HG02763 (cell line): Measurements from ENCODE around the gene FIS1.
A peak's percentile ranks its signal among the peaks of the same experiment; 100 is the strongest.
"Not testable (repeated sequence)": the region's sequence is repeated elsewhere in the genome, so short reads cannot be mapped to it uniquely, and the experiment has no call there.

Experiments
- ATAC-seq: cut with Tn5 transposase; IDR thresholded peaks from one replicate; pipeline ENCODE4 v1.9.1; 2021; ENCODE audit warnings: mild to moderate bottlenecking, moderate library complexity; ENCODE audit not compliant: unreplicated experiment

The FIS1 gene

DNA sequence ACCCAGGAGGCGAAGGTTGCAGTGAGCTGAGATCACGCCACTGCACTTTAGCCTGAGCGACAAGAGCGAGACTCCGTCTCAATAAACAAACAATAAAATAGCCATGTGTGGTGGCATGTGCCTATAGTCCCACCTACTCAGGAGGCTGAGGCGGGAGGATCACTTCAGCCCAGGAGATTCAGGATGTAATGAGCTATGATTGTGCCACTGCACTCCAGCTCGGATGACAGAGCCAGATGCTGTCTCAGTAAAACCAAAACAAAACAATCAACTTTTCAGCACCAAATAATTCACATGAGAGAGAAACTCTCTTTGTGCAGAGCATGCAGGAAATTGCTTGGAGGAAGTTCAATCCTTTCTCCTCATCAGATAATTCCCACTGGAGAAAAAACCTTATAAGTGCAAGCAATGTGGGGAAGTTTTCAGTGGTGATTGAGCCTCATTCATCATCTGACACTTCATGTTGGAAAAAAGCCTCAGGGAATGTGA lies 13.4 kb upstream of the FIS1 start:
- no peak for ATAC-seq

DNA sequence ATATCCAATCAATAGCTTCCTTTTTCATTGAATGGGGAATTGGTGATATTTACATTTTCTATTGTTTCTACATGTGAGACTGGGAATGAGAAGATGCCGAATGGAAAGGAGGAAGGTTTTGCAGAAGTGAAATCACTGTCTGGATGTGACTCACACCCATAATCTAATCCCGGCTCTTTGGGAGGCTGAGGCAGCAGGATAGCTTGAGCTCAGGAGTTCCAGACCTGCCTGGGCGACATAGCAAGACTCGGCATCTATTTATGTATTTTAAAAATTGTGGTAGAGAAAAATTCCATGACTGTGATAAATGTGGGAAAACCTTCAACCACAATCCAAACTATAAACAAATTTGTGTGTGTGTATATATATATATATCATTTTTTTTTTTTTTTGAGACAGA lies 10.9 kb upstream of the FIS1 start:
- no peak for ATAC-seq

GRCh38 chr7:101253199-101253598 lies 8.3 kb upstream of the FIS1 start:
- ATAC-seq, result not testable (repeated sequence)

GRCh38 chr7:101251871-101252659 lies 7.2 kb upstream of the FIS1 start:
- ATAC-seq, result peak; percentile 97

DNA sequence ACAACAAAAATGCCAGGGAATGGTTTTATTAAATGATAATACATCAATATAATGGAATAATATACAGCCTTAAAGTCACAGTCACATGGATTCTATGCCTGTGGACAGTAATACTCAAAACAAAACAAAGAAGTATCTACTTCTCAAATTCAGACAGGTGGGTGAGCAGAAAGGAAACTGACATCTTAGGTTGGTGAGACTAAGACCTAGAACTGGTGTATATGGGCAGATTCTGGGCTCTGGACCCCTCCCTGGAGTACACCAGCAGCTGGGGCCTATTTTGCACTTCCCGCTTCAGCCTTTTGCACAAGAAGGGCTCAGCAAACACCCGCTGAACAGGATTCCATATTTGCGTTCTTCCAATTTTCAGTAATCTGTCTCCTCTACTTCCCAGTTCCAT lies 5.4 kb upstream of the FIS1 start:
- ATAC-seq, result no peak

- ATAC-seq, result no peak
Measured at GRCh38 chr7:101248276-101248675, 3.4 kb upstream of the FIS1 start.

- ATAC-seq, result no peak
Measured at GRCh38 chr7:101245147-101245668, 327 bp upstream of the FIS1 start.

DNA sequence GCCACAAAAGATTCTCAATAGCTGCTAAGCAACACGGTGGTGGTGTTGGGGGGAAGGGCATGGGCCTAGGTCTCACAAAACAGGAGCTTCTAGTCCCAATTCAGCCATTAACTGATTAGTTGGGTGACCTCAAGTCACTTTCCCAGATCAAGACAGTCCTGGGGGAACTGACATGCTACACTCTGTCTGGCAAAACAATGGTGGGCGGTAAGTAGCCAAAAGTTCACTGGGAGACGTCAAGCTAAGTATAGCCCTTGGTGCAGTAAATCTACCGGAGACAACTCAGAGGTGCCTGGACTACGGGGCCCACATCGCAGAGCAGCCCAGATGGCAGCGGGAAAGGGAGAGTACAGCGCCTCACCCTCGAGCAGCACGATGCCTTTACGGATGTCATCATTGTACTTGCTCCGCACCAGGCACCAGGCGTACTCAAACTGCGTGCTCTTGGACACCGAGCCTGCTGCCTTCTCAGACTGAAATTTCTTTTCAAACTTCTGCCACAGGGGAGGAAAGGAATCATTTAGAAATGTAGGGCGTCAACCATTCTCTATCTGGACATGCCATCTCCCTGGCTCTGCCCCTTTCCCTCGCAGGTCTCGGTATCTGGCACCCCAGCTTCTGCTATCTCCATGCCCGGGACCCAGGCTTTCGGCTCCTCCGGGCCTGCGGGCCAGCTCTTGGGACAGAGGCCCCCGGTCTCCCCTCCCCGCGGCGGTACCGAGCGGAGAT lies 1.1 kb downstream of the FIS1 start:
- no peak for ATAC-seq

DNA sequence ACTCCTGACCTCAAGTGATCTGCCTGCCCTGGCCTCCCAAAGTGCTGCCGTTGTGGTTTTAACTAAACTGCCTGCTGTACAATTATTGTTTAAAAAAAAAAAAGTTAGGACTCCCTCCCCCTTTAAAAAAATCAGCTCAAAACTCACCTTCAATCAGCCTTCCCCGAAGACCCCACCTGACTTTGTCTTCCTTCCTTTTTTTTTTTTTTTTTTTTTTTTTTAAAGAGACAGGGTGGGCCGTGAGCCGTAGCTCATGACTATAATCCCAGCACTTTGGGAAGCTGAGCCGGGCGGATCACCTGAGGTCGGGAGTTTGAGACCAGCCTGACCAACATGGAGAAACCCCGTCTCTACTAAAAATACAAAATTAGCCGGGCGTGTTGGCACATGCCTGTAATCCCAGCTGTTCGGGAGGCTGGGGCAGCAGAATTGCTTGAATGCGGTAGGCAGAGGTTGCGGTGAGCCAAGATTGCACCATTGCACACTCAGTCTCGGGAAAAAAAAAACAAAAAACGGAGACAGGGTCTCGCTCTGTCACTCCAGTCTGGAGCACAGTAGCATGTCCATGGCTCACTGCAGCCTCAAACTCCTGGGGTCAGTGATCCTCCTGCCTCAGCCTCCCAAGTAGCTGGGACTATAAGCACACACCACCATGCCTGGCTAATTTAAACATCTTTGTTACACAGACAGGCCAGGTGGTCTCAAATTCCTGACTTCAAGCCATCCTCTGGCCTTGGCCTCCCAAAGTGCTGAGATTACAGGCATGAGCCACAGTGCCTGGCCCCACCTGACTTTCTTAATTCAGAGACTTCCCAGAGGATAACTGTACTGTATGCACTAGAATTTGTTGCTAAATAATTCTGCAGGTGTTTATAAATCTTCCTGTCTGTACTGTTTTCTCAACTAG lies 3.2 kb downstream of the FIS1 start:
- no peak for ATAC-seq

- ATAC-seq, result no peak
Measured at GRCh38 chr7:101241015-101241363, 3.9 kb downstream of the FIS1 start.

- ATAC-seq, result no peak
Measured at GRCh38 chr7:101240226-101241014, 4.5 kb downstream of the FIS1 start.

- no peak for ATAC-seq
Measured at GRCh38 chr7:101239951-101240220, 5.0 kb downstream of the FIS1 start.

GRCh38 chr7:101239191-101239950 lies 5.5 kb downstream of the FIS1 start:
- ATAC-seq, result no peak

DNA sequence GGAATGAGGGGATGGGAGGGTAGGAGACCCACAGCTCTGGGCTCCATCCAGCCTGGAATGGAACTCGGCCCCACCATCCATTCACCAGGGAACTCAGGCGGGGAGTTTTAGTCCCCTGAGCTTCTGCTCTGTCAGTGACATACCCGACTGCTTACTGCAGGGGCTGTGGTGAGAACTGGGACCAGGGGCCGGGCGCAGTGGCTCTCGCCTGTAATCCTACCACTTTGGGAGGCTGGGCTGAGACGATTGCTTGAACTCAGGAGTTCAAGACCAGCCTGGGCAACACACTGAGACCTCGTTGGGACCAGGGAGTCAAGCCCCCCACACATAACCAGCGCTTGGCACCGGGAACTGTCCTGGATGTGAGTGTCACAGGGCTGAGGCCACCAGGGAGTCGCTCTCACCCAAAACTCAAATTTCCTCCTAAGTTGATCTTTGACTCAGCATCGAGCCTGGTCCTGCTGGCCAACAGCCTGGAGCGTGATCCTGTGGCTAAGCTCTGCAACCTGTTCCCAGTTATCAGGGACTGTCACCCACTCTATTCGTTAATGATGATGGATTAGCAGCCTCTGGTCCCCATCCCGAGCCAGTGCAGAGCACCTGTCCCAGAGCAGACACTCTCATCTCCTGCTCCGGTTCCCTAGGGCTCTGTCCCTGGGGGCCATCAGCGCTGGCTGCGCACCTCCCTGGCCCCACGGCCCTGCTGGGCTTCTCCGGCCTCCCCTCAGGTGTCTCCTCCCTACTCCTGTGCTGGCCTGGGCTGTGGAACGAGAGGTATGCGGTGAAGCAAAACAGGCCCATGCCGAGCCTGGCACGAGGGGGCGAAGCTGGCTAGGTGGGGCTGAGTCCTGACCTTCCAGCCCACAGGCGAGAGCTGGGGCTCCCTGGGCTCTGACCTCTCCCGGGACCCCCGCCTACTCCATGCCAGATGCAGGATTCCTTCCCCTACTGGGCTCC lies 6.4 kb downstream of the FIS1 start:
- ATAC-seq, result no peak

GRCh38 chr7:101237206-101238067 lies 7.4 kb downstream of the FIS1 start, which contains the start of gene CLDN15:
TSS of gene CLDN15 (minus strand) at chr7:101237802. CDS start at chr7:101237581, 221 bp downstream.
- no peak for ATAC-seq

DNA sequence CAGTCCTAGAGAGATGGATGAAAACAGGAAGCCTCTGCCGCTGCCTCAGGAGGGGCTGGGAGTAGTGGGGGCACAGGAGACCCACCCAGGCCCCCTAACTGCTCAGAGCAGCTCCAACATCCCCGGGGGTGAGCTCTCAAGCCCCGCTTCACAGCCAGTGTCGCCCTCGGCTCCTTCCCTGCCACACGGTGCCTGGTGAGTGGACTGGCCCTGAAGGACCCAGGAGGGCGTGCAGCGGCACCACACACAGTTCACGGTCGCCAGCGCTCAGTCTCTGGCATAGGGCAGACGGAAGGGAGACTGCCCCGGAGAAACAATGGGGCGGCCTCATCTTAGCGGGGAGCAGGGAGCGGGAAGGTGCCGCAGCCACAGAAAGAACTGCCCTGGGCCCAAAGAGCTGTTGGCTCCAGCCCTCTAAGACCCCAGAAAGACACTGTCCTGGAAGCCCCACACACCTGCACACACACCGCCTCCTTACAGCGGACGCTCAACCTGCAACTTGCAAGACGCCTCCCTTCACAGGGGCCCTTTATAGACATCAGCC lies 8.5 kb downstream of the FIS1 start:
- no peak for ATAC-seq

GRCh38 chr7:101235522-101235921 lies 9.4 kb downstream of the FIS1 start:
- no peak for ATAC-seq
